Ovary (tissue), 9 donors: ENCODE data around the gene BICRA. TPM values are rescaled to one million over a fixed set of nuclear protein-coding genes. Genes with fewer than 3 reads are reported as not detected.

Source experiments
- DNase-seq, 5 donors: peaks; one replicate each; pipeline ENCODE4 v3.0.0-alpha.2; 2019 to 2020
- H3K27ac ChIP-seq, 2 donors: fragments of 200-600 bp; one replicate each; pipeline versions ENCODE4 v1.5.1 to v1.8.0; 2019 to 2022
- H3K27me3 ChIP-seq: fragments of 200-600 bp; one replicate; pipeline ENCODE4 v1.8.0; 2022
- H3K36me3 ChIP-seq: fragments of 200-600 bp; sonication (generic); one replicate; pipeline ENCODE4 v1.5.1; 2019
- H3K4me1 ChIP-seq: one replicate; pipeline ENCODE4 v1.8.1; 2013; ENCODE audit warnings: mild to moderate bottlenecking, moderate library complexity; ENCODE audit not compliant: insufficient read depth
- H3K4me3 ChIP-seq: fragments of 200-600 bp; sonication (generic); one replicate; pipeline ENCODE4 v1.5.1; 2017
- H3K9me3 ChIP-seq, 2 donors: fragments of 200-600 bp in 1 of 2; sonication (generic) in 1 of 2; one replicate each; pipeline versions ENCODE4 v1.5.1 to v1.8.1; 2013 to 2019; ENCODE audit warnings: mild to moderate bottlenecking in 1 of 2, moderate library complexity in 1 of 2
- EP300 ChIP-seq: sonication (generic); formaldehyde crosslinking; IDR thresholded peaks from one replicate; pipeline ENCODE4 v1.6.1; 2017; ENCODE audit warnings: antibody characterized with exemption
- POLR2A ChIP-seq: fragments of 450-650 bp; IDR thresholded peaks from one replicate; pipeline ENCODE4 v1.6.1; 2017; ENCODE audit warnings: antibody characterized with exemption, mild to moderate bottlenecking, moderate library complexity
- WGBS, 3 donors: extraction: QIAGEN DNeasy Blood & Tissue Kit in 1 of 3; methylation state at CpG; one replicate each; pipeline versions ENCODE4 v1.1.5 to v1.1.7; 2013 to 2017; 5-methylcytosine and 5-hydroxymethylcytosine counted together
- intact Hi-C, 4 donors: fragments of 100-400 bp; cut with DNase I; formaldehyde crosslinking; loops; one replicate each; pipeline versions ENCODE4 v1.11.0 to v1.15.1; 2022 to 2023
- polyA plus RNA-seq, 2 donors: library from polyadenylated mRNA; stranded (reverse); fragments of 200-250 nt in 1 of 2; fragments of 350-450 nt in 1 of 2; fragmentation: Illumina TruSeq in 1 of 2; extraction: RNeasy Lipid Tissue Mini Kit (QIAGEN cat#74804) in 1 of 2; gene quantifications; one replicate each; pipeline ENCODE4 v1.2.3, GENCODE V29; 2013 to 2014
- total RNA-seq, 7 donors: library from RNA; depleted of rRNA in 2 of 7; stranded (reverse); fragments of >200 nt in 2 of 7; fragmentation: NEBNext Ultra II Directional in 3 of 7; extraction: Animal tissue kit (Norgen Biotek cat#: 25700) in 3 of 7; gene quantifications; one replicate each; pipeline versions ENCODE4 v1.1.0 to v1.2.4, GENCODE V29; 2016 to 2023
- TF ChIP-seq, protein P1 (sequence below), 3 donors: fragments of 450-650 bp in 2 of 3; fragments of 200-600 bp in 1 of 3; IDR thresholded peaks; one replicate each; pipeline versions ENCODE4 v1.5.1 to v1.8.0; 2016 to 2022; ENCODE audit warnings: antibody characterized with exemption in 3 of 3, mild to moderate bottlenecking in 1 of 3
- donor health status: DM: no; HTN: no; CAD: no; lungs with moderate emphysema.
- donor health status: DM: no; HTN: no; CAD: no.
- donor health status: Bipolar disorder and iron deficiency.
- donor health status: DM: yes; HTN: yes; CAD: no.
- donor health status: DM: no; HTN: no; CAD: no.
- donor health status: DM: yes; HTN: yes; CAD: no.

The BICRA gene
- total and polyA plus RNA-seq, 9 donors: 3.7 to 21.7 (median 12.9) TPM

DNA sequence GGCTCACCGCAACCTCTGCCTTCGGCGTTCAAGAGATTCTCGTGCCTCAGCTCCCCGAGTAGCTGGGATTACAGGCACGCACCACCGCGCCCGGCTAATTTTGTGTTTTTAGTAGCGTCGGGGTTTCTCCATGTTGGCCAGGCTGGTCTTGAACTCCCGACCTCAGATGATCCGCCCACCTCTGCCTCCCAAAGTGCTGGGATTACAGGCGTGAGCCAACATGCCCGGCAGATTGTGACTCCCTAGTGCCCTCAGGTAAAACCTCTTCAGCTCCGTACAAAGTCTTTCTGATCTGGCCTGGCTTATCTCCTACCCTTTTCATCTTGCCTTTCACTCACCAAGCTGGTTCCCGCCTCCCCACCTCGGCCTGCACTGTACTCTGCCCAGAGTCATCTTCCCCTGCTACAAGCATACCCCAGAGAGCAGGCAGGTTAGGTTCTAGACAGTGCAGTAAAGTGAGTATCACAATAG lies 15.0 kb downstream of the BICRA start:
- 46 to 63% (median 60%) methylated on average over 18 of the region's 18 CpGs for WGBS, 3 donors
- peaks cover 10% of the 10 kb centered on the region for H3K4me1 ChIP-seq
- TF ChIP-seq EP300 (no peak), POLR2A (no peak)
- TF ChIP-seq, protein P1, sequence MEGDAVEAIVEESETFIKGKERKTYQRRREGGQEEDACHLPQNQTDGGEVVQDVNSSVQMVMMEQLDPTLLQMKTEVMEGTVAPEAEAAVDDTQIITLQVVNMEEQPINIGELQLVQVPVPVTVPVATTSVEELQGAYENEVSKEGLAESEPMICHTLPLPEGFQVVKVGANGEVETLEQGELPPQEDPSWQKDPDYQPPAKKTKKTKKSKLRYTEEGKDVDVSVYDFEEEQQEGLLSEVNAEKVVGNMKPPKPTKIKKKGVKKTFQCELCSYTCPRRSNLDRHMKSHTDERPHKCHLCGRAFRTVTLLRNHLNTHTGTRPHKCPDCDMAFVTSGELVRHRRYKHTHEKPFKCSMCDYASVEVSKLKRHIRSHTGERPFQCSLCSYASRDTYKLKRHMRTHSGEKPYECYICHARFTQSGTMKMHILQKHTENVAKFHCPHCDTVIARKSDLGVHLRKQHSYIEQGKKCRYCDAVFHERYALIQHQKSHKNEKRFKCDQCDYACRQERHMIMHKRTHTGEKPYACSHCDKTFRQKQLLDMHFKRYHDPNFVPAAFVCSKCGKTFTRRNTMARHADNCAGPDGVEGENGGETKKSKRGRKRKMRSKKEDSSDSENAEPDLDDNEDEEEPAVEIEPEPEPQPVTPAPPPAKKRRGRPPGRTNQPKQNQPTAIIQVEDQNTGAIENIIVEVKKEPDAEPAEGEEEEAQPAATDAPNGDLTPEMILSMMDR (IDR thresholded peaks at IDR 0.05): no peak
- DNase-seq: no peak
- no peaks in the 10 kb centered on the region for H3K27me3 ChIP-seq
- no peak overlapping the region for H3K4me3 ChIP-seq
- intact Hi-C loops: no loop called here
- no peaks in the 10 kb centered on the region for H3K9me3 ChIP-seq
- no peaks in the 10 kb centered on the region for H3K36me3 ChIP-seq
- H3K27ac ChIP-seq: no peak overlapping the region

DNA sequence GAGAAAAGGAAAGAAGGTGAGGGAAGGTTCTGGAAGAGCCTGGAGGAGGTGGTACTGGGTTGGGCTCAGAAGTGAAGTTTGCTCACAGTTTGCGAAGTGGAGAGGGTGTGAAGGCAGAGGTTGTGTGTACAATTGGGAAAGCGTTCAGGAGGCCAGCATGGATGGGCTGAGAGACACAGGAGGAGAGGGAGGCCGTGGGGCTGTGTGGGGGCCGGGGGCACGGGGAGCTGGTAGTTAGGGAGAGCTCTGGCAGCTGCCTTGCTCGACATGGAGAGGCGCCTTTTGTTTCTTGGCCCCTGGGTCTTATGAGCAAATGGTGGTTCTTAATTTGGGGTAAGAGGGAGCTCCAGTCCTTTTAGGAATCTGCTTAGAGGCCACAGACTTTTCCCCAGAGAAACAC lies 16.7 kb downstream of the BICRA start:
- Histone ChIP-seq H3K4me1 (peaks cover 5% of the 10 kb centered on the region), H3K4me3 (no peak overlapping the region), H3K9me3 (no peaks in the 10 kb centered on the region), H3K27me3 (no peaks in the 10 kb centered on the region), H3K36me3 (no peaks in the 10 kb centered on the region), H3K27ac (no peak overlapping the region)
- no peak for DNase-seq
- intact Hi-C loops: no loop called here
- TF ChIP-seq, protein P1 (IDR thresholded peaks at IDR 0.05): no peak
- TF ChIP-seq EP300: no peak
- TF ChIP-seq POLR2A: no peak
- WGBS, 3 donors: 67 to 74% (median 72%) methylated on average over 7 of the region's 7 CpGs

DNA sequence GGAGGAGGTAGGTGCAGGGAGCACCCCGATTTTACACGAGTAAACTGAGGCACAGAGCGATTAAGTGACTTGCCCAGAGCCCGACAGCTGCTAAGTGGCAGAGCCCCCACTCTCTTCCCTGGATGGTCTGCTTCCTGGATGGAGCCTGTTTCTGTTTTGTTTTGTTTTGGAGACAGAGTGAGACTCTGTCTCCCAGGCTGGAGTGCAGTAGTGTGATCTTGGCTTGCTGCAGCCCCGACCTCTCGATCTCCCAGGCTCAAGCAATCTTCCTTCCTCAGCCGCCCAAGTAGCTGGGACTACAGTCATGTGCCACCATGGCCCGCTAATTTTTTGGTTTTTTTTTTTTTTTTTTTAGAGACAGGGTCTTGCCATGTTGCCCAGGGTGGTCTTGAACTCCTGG lies 17.3 kb downstream of the BICRA start:
- Histone ChIP-seq H3K27ac (no peak overlapping the region), H3K9me3 (no peaks in the 10 kb centered on the region), H3K36me3 (no peaks in the 10 kb centered on the region), H3K4me1 (peaks cover 5% of the 10 kb centered on the region), H3K27me3 (no peaks in the 10 kb centered on the region), H3K4me3 (no peak overlapping the region)
- intact Hi-C loops: no loop called here
- no peak for DNase-seq
- no peak for TF ChIP-seq POLR2A
- TF ChIP-seq, protein P1 (IDR thresholded peaks at IDR 0.05): no peak
- no peak for TF ChIP-seq EP300
- 46 to 60% (median 50%) methylated on average over 8 of the region's 8 CpGs for WGBS, 3 donors

DNA sequence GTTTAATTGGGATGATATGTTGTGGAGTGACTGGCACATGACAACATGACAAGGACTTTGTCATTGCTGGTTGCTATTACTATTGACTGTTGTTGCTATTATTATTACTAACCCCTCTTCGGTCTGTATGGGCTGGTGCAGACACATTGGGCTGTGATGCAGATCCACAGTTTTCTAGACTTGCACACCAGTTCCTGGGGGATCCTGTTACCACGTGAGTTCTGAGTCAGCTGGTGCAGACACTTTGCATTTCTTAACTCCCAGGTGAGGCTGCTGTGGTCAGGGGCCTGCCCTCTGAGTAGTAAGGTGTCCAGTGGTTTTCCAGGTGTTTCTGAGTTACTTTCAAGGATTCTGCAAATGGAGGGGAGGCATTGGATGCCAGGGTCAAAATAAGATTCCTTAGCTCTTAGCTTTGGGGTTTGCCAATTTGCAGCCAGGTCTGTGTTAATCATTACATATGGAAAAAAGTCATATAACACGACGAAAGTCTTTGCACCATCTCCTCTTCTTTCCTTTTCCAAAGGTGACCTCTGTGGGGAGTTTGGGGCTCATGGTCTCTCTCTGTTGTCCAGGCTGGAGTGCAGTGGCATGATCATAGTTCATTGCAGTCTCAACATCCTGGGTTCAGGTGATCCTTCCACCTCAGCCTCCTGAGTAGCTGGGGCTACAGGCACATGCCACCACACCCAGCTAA lies 19.3 kb downstream of the BICRA start:
- no peaks in the 10 kb centered on the region for H3K27me3 ChIP-seq
- H3K4me3 ChIP-seq: no peak overlapping the region
- intact Hi-C loops: no loop called here
- WGBS, 3 donors: 83 to 96% (median 86%) methylated on average over 4 of the region's 4 CpGs
- no peaks in the 10 kb centered on the region for H3K9me3 ChIP-seq
- no peak for DNase-seq
- H3K4me1 ChIP-seq: peaks cover 10% of the 10 kb centered on the region
- H3K36me3 ChIP-seq: no peaks in the 10 kb centered on the region
- TF ChIP-seq POLR2A (no peak), EP300 (no peak)
- no peak overlapping the region for H3K27ac ChIP-seq

DNA sequence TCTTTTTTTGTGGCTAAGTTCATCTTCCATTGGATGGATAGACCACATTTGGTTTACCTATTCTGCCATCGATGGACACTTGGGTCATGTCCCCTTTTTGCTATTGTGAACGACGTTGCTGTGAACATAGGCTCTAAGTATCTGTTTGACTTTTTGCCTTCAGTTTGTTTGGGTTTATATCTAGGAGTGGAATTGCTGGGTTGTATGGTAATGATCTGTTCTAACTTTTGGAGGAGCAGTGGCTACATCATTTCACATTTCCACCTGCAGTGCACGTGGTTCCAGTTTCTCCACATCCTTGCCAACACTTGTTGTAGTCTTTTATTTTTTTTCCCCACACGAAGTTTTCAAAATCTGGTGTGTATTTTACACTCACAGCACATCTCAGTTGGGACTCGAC lies 21.7 kb downstream of the BICRA start:
- no peak overlapping the region for H3K27ac ChIP-seq
- TF ChIP-seq EP300 (no peak), POLR2A (no peak)
- no peak for DNase-seq
- H3K9me3 ChIP-seq: no peaks in the 10 kb centered on the region
- H3K4me1 ChIP-seq: peaks cover 5% of the 10 kb centered on the region
- 91 to 95% (median 94%) methylated on average over 6 of the region's 6 CpGs for WGBS, 3 donors
- no peaks in the 10 kb centered on the region for H3K36me3 ChIP-seq
- no peaks in the 10 kb centered on the region for H3K27me3 ChIP-seq
- H3K4me3 ChIP-seq: no peak overlapping the region
- intact Hi-C loops: no loop called here
